Mesendoderm (in vitro differentiated cells): ENCODE results near the gene KCNK18.

Experiments used
- DNase-seq: peaks from one replicate; pipeline ENCODE4 v3.0.0; 2013
- H2AK5ac ChIP-seq: 2 replicates; pipeline ENCODE4 v1.6.1; 2013; ENCODE audit warnings: low read length, inconsistent platforms
- H2BK120ac ChIP-seq: 2 replicates; pipeline ENCODE4 v1.6.1; 2013; ENCODE audit warnings: low read depth, mild to moderate bottlenecking, low read length, moderate library complexity, mixed read lengths
- H2BK15ac ChIP-seq: replicated peaks from 2 replicates; pipeline ENCODE4 v1.6.1; 2013; ENCODE audit warnings: low read depth, mild to moderate bottlenecking, moderate library complexity
- H2BK5ac ChIP-seq: 2 replicates; pipeline ENCODE4 v1.6.1; 2013; ENCODE audit warnings: low read length, inconsistent platforms
- H3K18ac ChIP-seq: 2 replicates; pipeline ENCODE4 v1.6.1; 2013; ENCODE audit warnings: mild to moderate bottlenecking, low read length, mixed read lengths
- H3K23ac ChIP-seq: one replicate; pipeline ENCODE4 v1.6.1; 2013; ENCODE audit warnings: low read length
- H3K27ac ChIP-seq: 2 replicates; pipeline ENCODE4 v1.5.1; 2013; ENCODE audit warnings: low read depth, mild to moderate bottlenecking, inconsistent platforms, low read length, moderate library complexity
- H3K27me3 ChIP-seq: 2 replicates; pipeline ENCODE4 v1.6.1; 2013; ENCODE audit warnings: low read length, control low read depth, mild to moderate bottlenecking, inconsistent platforms; ENCODE audit not compliant: insufficient read depth, poor library complexity
- H3K36me3 ChIP-seq: 2 replicates; pipeline ENCODE4 v1.6.1; 2013; ENCODE audit warnings: low read length, inconsistent platforms; ENCODE audit not compliant: control insufficient read depth, insufficient read depth
- H3K4ac ChIP-seq: one replicate; pipeline ENCODE4 v1.6.1; 2013; ENCODE audit warnings: low read depth, mild to moderate bottlenecking, low read length, moderate library complexity
- H3K4me1 ChIP-seq: 2 replicates; pipeline ENCODE4 v1.6.1; 2013; ENCODE audit warnings: low read depth, low read length, inconsistent platforms; ENCODE audit not compliant: control insufficient read depth
- H3K4me2 ChIP-seq: 2 replicates; pipeline ENCODE4 v1.6.1; 2013; ENCODE audit warnings: low read length
- H3K4me3 ChIP-seq: 2 replicates; pipeline ENCODE4 v1.5.1; 2013; ENCODE audit warnings: mild to moderate bottlenecking, low read length
- H3K56ac ChIP-seq: one replicate; pipeline ENCODE4 v1.6.1; 2013; ENCODE audit warnings: low read length
- H3K79me1 ChIP-seq: 2 replicates; pipeline ENCODE4 v1.6.1; 2013; ENCODE audit warnings: low read length, inconsistent platforms
- H3K79me2 ChIP-seq: 2 replicates; pipeline ENCODE4 v1.6.1; 2013; ENCODE audit warnings: mild to moderate bottlenecking, low read length; ENCODE audit not compliant: control insufficient read depth, insufficient read depth
- H3K9ac ChIP-seq: 2 replicates; pipeline ENCODE4 v1.6.1; 2013; ENCODE audit warnings: low read length, inconsistent platforms
- H4K5ac ChIP-seq: one replicate; pipeline ENCODE4 v1.6.1; 2013; ENCODE audit warnings: low read length
- H4K8ac ChIP-seq: one replicate; pipeline ENCODE4 v1.6.1; 2013; ENCODE audit warnings: low read depth, mild to moderate bottlenecking, control low read depth, low read length, moderate library complexity
- WGBS: extraction: QIAGEN DNeasy Blood & Tissue Kit; methylation state at CpG from one replicate; pipeline ENCODE4 v1.1.7; 2013; ENCODE audit warnings: low lambda C conversion rate, missing lambda C conversion rate; ENCODE audit not compliant: insufficient coverage; ENCODE audit errors: extremely low coverage; 5-methylcytosine and 5-hydroxymethylcytosine counted together

The KCNK18 gene

GRCh38 chr10:117164592-117165537 is 32.4 kb upstream of the KCNK18 start:
- H3K79me1 ChIP-seq: no peaks in the 10 kb centered on the region
- H4K8ac ChIP-seq: no peak overlapping the region
- H3K4ac ChIP-seq: no peak overlapping the region
- H3K56ac ChIP-seq: no peak overlapping the region
- no peak overlapping the region for H3K9ac ChIP-seq
- DNase-seq: no peak
- H3K18ac ChIP-seq: no peak overlapping the region
- no peaks in the 10 kb centered on the region for H3K79me2 ChIP-seq
- WGBS: no CpG with 5 or more reads among the region's 32 CpGs
- H3K4me3 ChIP-seq: no peak overlapping the region
- H4K5ac ChIP-seq: no peak overlapping the region
- no peak overlapping the region for H3K27ac ChIP-seq
- no peak overlapping the region for H2BK15ac ChIP-seq
- H3K4me2 ChIP-seq: peak overlapping the region; percentile 7
- no peak overlapping the region for H3K23ac ChIP-seq
- no peak overlapping the region for H2BK5ac ChIP-seq
- no peaks in the 10 kb centered on the region for H3K36me3 ChIP-seq
- peaks cover 70% of the 10 kb centered on the region for H3K27me3 ChIP-seq
- no peak overlapping the region for H2BK120ac ChIP-seq
- no peaks in the 10 kb centered on the region for H3K4me1 ChIP-seq
- no peak overlapping the region for H2AK5ac ChIP-seq

- Histone ChIP-seq H3K4me3 (no peak overlapping the region), H3K4me2 (peak overlapping the region; percentile 30)
Observed at GRCh38 chr10:117165538-117166417, 31.5 kb upstream of the KCNK18 start.

GRCh38 chr10:117166418-117167345 is 30.6 kb upstream of the KCNK18 start:
- Histone ChIP-seq H3K4me2 (no peak overlapping the region), H2BK5ac (no peak overlapping the region), H3K4ac (no peak overlapping the region), H3K27ac (no peak overlapping the region), H3K4me3 (no peak overlapping the region), H2BK15ac (no peak overlapping the region), H3K18ac (no peak overlapping the region), H3K23ac (no peak overlapping the region), H4K5ac (no peak overlapping the region), H4K8ac (no peak overlapping the region), H3K79me1 (no peaks in the 10 kb centered on the region), H3K9ac (no peak overlapping the region), H3K27me3 (peaks cover 57% of the 10 kb centered on the region), H2BK120ac (no peak overlapping the region), H3K56ac (no peak overlapping the region), H3K36me3 (no peaks in the 10 kb centered on the region), H3K4me1 (no peaks in the 10 kb centered on the region), H3K79me2 (no peaks in the 10 kb centered on the region), H2AK5ac (no peak overlapping the region)
- no peak for DNase-seq
- no CpG with 5 or more reads among the region's 41 CpGs for WGBS

More at GRCh38 chr10:117165538-117166417, 31.5 kb upstream of the KCNK18 start:
- H3K27ac ChIP-seq: no peak overlapping the region
- no peak overlapping the region for H4K5ac ChIP-seq
- H3K56ac ChIP-seq: peak overlapping the region; percentile 29
- no peaks in the 10 kb centered on the region for H3K79me2 ChIP-seq
- H2BK15ac ChIP-seq: no peak overlapping the region
- H3K36me3 ChIP-seq: no peaks in the 10 kb centered on the region
- H3K27me3 ChIP-seq: peaks cover 65% of the 10 kb centered on the region
- no peaks in the 10 kb centered on the region for H3K79me1 ChIP-seq
- H4K8ac ChIP-seq: no peak overlapping the region
- no peak overlapping the region for H2BK120ac ChIP-seq
- H3K9ac ChIP-seq: peak overlapping the region; percentile 17
- H2AK5ac ChIP-seq: no peak overlapping the region
- no peak overlapping the region for H2BK5ac ChIP-seq
- H3K4ac ChIP-seq: no peak overlapping the region
- WGBS: no CpG with 5 or more reads among the region's 51 CpGs
- peak overlapping the region; percentile 34 for H3K18ac ChIP-seq
- DNase-seq: peak; percentile 89
- H3K23ac ChIP-seq: no peak overlapping the region
- H3K4me1 ChIP-seq: no peaks in the 10 kb centered on the region

- no CpG with 5 or more reads among the region's 21 CpGs for WGBS
- no peak overlapping the region for H3K4me3 ChIP-seq
Observed at GRCh38 chr10:117167346-117167788, 29.9 kb upstream of the KCNK18 start.

More at GRCh38 chr10:117167346-117167788, 29.9 kb upstream of the KCNK18 start:
- no peak overlapping the region for H4K5ac ChIP-seq
- no peak overlapping the region for H2BK5ac ChIP-seq
- H3K27me3 ChIP-seq: peaks cover 58% of the 10 kb centered on the region
- no peaks in the 10 kb centered on the region for H3K79me2 ChIP-seq
- H2AK5ac ChIP-seq: no peak overlapping the region
- H3K27ac ChIP-seq: no peak overlapping the region
- H2BK120ac ChIP-seq: no peak overlapping the region
- peak overlapping the region; percentile 92 for H3K56ac ChIP-seq
- no peak overlapping the region for H3K4ac ChIP-seq
- no peaks in the 10 kb centered on the region for H3K36me3 ChIP-seq
- H3K18ac ChIP-seq: no peak overlapping the region
- no peak overlapping the region for H3K23ac ChIP-seq
- no peak overlapping the region for H3K4me2 ChIP-seq
- no peaks in the 10 kb centered on the region for H3K79me1 ChIP-seq
- H3K4me1 ChIP-seq: no peaks in the 10 kb centered on the region
- H2BK15ac ChIP-seq: no peak overlapping the region
- H3K9ac ChIP-seq: no peak overlapping the region
- no peak for DNase-seq
- H4K8ac ChIP-seq: no peak overlapping the region
